GM23338 (cell line): ENCODE measurements around the gene SND1. TPM values are rescaled to one million over a fixed set of nuclear protein-coding genes. Genes with fewer than 3 reads are reported as not detected.

Experiments used
- ATAC-seq: fragments of 200-7000 bp; cut with Tn5 transposase; 3 replicates; pipeline ENCODE4 v1.9.1; 2020
- DNase-seq: peaks from one replicate; pipeline ENCODE4 v3.0.0-alpha.2; 2015; ENCODE audit warnings: low spot score
- H2AFZ ChIP-seq: fragments of 200-600 bp; sonication (generic); 2 replicates; pipeline ENCODE4 v1.8.0; 2016; ENCODE audit warnings: antibody characterized with exemption, mild to moderate bottlenecking, moderate library complexity
- H3F3A ChIP-seq: fragments of 200-600 bp; sonication (generic); replicated peaks from 2 replicates; pipeline ENCODE4 v1.8.0; 2017; ENCODE audit warnings: antibody characterized with exemption, mixed run types, low read depth
- H3K27ac ChIP-seq: fragments of 200-600 bp; sonication (generic); 2 replicates; pipeline ENCODE4 v1.6.1; 2016; ENCODE audit warnings: low read depth
- H3K27me3 ChIP-seq: fragments of 200-600 bp; sonication (generic); 2 replicates; pipeline ENCODE4 v1.8.0; 2016; ENCODE audit warnings: mild to moderate bottlenecking, mixed run types, moderate library complexity; ENCODE audit not compliant: insufficient read depth
- H3K36me3 ChIP-seq: fragments of 200-600 bp; sonication (generic); 2 replicates; pipeline ENCODE4 v1.8.0; 2016; ENCODE audit warnings: mild to moderate bottlenecking; ENCODE audit not compliant: insufficient read depth
- H3K4me1 ChIP-seq: fragments of 200-600 bp; sonication (generic); 2 replicates; pipeline ENCODE4 v1.8.0; 2016; ENCODE audit warnings: mild to moderate bottlenecking, moderate library complexity; ENCODE audit not compliant: insufficient read depth
- H3K4me2 ChIP-seq: fragments of 200-600 bp; sonication (generic); 2 replicates; pipeline ENCODE4 v1.7.1; 2017; ENCODE audit warnings: mixed run types
- H3K4me3 ChIP-seq: fragments of 200-600 bp; sonication (generic); 2 replicates; pipeline ENCODE4 v1.6.1; 2016; ENCODE audit warnings: mixed run types
- H3K79me2 ChIP-seq: fragments of 200-600 bp; sonication (generic); replicated peaks from 2 replicates; pipeline ENCODE4 v1.8.0; 2017; ENCODE audit warnings: mild to moderate bottlenecking; ENCODE audit not compliant: insufficient read depth
- H3K9me2 ChIP-seq: fragments of 200-600 bp; sonication (generic); 2 replicates; pipeline ENCODE4 v1.8.0; 2017; ENCODE audit not compliant: insufficient read depth
- H4K20me1 ChIP-seq: fragments of 200-600 bp; sonication (generic); replicated peaks from 2 replicates; pipeline ENCODE4 v1.8.0; 2017; ENCODE audit warnings: mild to moderate bottlenecking; ENCODE audit not compliant: insufficient read depth
- H3K27ac Mint-ChIP-seq: 2 replicates; pipeline ENCODE4 v1.8.0; 2020; ENCODE audit warnings: inconsistent platforms, mild to moderate bottlenecking, moderate library complexity, mixed read lengths
- H3K27me3 Mint-ChIP-seq: 3 replicates; pipeline ENCODE4 v1.8.0; 2022; ENCODE audit warnings: low read depth, mild to moderate bottlenecking, moderate library complexity, mixed read lengths, inconsistent platforms; ENCODE audit not compliant: insufficient read depth, poor library complexity
- H3K36me3 Mint-ChIP-seq: 3 replicates; pipeline ENCODE4 v1.8.0; 2021; ENCODE audit warnings: low read depth, mild to moderate bottlenecking, inconsistent platforms, moderate library complexity, mixed read lengths
- H3K4me1 Mint-ChIP-seq: 3 replicates; pipeline ENCODE4 v1.8.0; 2020; ENCODE audit warnings: mild to moderate bottlenecking, inconsistent platforms, mixed read lengths
- H3K4me3 Mint-ChIP-seq: 3 replicates; pipeline ENCODE4 v1.8.0; 2021; ENCODE audit warnings: moderate library complexity, mild to moderate bottlenecking, inconsistent platforms, mixed read lengths
- H3K9me3 Mint-ChIP-seq: 3 replicates; pipeline ENCODE4 v1.8.0; 2020; ENCODE audit warnings: moderate library complexity, mild to moderate bottlenecking, inconsistent platforms, mixed read lengths
- CREB1 ChIP-seq: fragments of 250-450 bp; sonication (Bioruptor Pico); IDR thresholded peaks from 2 replicates; pipeline ENCODE4 v1.5.0; 2020; ENCODE audit warnings: low read depth, mild to moderate bottlenecking, moderate library complexity
- EZH2 ChIP-seq: fragments of 200-600 bp; sonication (generic); IDR thresholded peaks from one replicate; pipeline ENCODE4 v1.8.0; 2017; ENCODE audit warnings: antibody characterized with exemption, mild to moderate bottlenecking, low read depth; ENCODE audit not compliant: unreplicated experiment
- POLR2AphosphoS5 ChIP-seq: IDR thresholded peaks from 2 replicates; pipeline ENCODE4 v1.6.1; 2016; ENCODE audit warnings: antibody characterized with exemption, low read depth
- STAT1 ChIP-seq: IDR thresholded peaks from one replicate; pipeline ENCODE4 v1.6.1; 2016; ENCODE audit warnings: antibody characterized with exemption; ENCODE audit not compliant: unreplicated experiment
- ZNF114 ChIP-seq: fragments of 250-450 bp; sonication (Bioruptor Pico); IDR thresholded peaks from 2 replicates; pipeline ENCODE4 v1.5.0; 2020; ENCODE audit warnings: mild to moderate bottlenecking, moderate library complexity
- ZNF331 ChIP-seq: fragments of 250-450 bp; sonication (Bioruptor Pico); IDR thresholded peaks from 2 replicates; pipeline ENCODE4 v1.5.0; 2020; ENCODE audit warnings: low read depth, mild to moderate bottlenecking, moderate library complexity
- polyA plus RNA-seq: library from polyadenylated mRNA; unstranded; fragments of >200 nt; fragmentation: Nextera tagmentation; extraction: Ambion mirVana; gene quantifications from 2 replicates; pipeline ENCODE4 v1.2.1, GENCODE V29; 2016
- total RNA-seq: library from RNA; depleted of rRNA; stranded (reverse); fragments of >200 nt; shearing (Covaris generic); gene quantifications from 2 replicates; pipeline ENCODE4 v1.2.3, GENCODE V29; 2014
- TF ChIP-seq, protein P1 (sequence below): fragments of 250-450 bp; sonication (Bioruptor Pico); IDR thresholded peaks from 2 replicates; pipeline ENCODE4 v1.5.0; 2020; ENCODE audit warnings: mild to moderate bottlenecking, moderate library complexity
- TF ChIP-seq, protein P2 (sequence below): IDR thresholded peaks from 2 replicates; pipeline ENCODE4 v1.6.1; 2016; ENCODE audit warnings: antibody characterized with exemption
- TF ChIP-seq, protein P3 (sequence below), 2 experiments: fragments of 200-600 bp in 1 of 2; sonication (generic) in 1 of 2; conservative IDR thresholded peaks; 2 replicates each; pipeline versions ENCODE4 v1.5.1 to v1.6.1; 2016 to 2017; ENCODE audit warnings: antibody characterized with exemption in 2 of 2, low read depth in 2 of 2, mild to moderate bottlenecking in 2 of 2, moderate library complexity in 1 of 2

SND1 gene
- total and polyA plus RNA-seq, 2 experiments from 2014 or later = 107 to 254 TPM

DNA sequence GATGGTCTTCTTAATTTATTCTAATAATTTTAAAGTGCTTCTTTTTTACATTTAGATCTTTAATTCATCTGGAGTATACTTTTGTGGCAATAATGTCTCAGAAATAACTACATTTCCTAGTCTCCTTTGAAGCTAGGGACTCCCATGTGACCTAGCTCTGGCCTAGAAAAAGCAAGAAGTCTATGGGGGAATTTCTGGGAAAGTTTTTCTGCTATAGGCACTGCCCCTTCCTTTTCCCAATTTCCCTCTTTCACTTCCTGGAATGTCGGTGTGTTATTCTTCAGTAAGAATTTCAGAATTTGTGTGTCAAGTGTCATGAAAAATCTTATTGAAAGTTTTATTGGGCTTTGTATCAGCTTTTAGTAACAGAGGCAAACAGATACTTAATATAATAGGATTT is 473.8 kb downstream of the SND1 start:
- no peak for TF ChIP-seq CREB1 (CRISPR knock-in tag)
- TF ChIP-seq, protein P1, sequence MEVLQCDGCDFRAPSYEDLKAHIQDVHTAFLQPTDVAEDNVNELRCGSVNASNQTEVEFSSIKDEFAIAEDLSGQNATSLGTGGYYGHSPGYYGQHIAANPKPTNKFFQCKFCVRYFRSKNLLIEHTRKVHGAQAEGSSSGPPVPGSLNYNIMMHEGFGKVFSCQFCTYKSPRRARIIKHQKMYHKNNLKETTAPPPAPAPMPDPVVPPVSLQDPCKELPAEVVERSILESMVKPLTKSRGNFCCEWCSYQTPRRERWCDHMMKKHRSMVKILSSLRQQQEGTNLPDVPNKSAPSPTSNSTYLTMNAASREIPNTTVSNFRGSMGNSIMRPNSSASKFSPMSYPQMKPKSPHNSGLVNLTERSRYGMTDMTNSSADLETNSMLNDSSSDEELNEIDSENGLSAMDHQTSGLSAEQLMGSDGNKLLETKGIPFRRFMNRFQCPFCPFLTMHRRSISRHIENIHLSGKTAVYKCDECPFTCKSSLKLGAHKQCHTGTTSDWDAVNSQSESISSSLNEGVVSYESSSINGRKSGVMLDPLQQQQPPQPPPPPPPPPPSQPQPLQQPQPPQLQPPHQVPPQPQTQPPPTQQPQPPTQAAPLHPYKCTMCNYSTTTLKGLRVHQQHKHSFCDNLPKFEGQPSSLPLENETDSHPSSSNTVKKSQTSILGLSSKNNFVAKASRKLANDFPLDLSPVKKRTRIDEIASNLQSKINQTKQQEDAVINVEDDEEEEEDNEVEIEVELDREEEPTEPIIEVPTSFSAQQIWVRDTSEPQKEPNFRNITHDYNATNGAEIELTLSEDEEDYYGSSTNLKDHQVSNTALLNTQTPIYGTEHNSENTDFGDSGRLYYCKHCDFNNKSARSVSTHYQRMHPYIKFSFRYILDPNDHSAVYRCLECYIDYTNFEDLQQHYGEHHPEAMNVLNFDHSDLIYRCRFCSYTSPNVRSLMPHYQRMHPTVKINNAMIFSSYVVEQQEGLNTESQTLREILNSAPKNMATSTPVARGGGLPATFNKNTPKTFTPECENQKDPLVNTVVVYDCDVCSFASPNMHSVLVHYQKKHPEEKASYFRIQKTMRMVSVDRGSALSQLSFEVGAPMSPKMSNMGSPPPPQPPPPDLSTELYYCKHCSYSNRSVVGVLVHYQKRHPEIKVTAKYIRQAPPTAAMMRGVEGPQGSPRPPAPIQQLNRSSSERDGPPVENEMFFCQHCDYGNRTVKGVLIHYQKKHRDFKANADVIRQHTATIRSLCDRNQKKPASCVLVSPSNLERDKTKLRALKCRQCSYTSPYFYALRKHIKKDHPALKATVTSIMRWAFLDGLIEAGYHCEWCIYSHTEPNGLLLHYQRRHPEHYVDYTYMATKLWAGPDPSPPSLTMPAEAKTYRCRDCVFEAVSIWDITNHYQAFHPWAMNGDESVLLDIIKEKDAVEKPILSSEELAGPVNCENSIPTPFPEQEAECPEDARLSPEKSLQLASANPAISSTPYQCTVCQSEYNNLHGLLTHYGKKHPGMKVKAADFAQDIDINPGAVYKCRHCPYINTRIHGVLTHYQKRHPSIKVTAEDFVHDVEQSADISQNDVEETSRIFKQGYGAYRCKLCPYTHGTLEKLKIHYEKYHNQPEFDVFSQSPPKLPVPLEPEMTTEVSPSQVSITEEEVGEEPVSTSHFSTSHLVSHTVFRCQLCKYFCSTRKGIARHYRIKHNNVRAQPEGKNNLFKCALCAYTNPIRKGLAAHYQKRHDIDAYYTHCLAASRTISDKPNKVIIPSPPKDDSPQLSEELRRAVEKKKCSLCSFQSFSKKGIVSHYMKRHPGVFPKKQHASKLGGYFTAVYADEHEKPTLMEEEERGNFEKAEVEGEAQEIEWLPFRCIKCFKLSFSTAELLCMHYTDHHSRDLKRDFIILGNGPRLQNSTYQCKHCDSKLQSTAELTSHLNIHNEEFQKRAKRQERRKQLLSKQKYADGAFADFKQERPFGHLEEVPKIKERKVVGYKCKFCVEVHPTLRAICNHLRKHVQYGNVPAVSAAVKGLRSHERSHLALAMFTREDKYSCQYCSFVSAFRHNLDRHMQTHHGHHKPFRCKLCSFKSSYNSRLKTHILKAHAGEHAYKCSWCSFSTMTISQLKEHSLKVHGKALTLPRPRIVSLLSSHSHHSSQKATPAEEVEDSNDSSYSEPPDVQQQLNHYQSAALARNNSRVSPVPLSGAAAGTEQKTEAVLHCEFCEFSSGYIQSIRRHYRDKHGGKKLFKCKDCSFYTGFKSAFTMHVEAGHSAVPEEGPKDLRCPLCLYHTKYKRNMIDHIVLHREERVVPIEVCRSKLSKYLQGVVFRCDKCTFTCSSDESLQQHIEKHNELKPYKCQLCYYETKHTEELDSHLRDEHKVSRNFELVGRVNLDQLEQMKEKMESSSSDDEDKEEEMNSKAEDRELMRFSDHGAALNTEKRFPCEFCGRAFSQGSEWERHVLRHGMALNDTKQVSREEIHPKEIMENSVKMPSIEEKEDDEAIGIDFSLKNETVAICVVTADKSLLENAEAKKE (CRISPR knock-in tag) = no peak
- no peak for TF ChIP-seq EZH2
- no peak for TF ChIP-seq ZNF114 (CRISPR knock-in tag)
- no peak for TF ChIP-seq ZNF331 (CRISPR knock-in tag)
- TF ChIP-seq, protein P2, sequence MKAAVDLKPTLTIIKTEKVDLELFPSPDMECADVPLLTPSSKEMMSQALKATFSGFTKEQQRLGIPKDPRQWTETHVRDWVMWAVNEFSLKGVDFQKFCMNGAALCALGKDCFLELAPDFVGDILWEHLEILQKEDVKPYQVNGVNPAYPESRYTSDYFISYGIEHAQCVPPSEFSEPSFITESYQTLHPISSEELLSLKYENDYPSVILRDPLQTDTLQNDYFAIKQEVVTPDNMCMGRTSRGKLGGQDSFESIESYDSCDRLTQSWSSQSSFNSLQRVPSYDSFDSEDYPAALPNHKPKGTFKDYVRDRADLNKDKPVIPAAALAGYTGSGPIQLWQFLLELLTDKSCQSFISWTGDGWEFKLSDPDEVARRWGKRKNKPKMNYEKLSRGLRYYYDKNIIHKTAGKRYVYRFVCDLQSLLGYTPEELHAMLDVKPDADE = no peak
- no peak for TF ChIP-seq POLR2AphosphoS5
- TF ChIP-seq STAT1 = no peak
- TF ChIP-seq, protein P3, sequence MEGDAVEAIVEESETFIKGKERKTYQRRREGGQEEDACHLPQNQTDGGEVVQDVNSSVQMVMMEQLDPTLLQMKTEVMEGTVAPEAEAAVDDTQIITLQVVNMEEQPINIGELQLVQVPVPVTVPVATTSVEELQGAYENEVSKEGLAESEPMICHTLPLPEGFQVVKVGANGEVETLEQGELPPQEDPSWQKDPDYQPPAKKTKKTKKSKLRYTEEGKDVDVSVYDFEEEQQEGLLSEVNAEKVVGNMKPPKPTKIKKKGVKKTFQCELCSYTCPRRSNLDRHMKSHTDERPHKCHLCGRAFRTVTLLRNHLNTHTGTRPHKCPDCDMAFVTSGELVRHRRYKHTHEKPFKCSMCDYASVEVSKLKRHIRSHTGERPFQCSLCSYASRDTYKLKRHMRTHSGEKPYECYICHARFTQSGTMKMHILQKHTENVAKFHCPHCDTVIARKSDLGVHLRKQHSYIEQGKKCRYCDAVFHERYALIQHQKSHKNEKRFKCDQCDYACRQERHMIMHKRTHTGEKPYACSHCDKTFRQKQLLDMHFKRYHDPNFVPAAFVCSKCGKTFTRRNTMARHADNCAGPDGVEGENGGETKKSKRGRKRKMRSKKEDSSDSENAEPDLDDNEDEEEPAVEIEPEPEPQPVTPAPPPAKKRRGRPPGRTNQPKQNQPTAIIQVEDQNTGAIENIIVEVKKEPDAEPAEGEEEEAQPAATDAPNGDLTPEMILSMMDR (conservative IDR thresholded peaks at IDR 0.05; ENCODE audit: low read depth in 2 of 2) = no peak
- Histone ChIP-seq H3K27ac (no peak overlapping the region), H3K4me1 (peaks cover 7% of the 10 kb centered on the region; the same call in 1 of the 2 replicates), H3F3A (0 out of 2 replicates have a peak, but pooled peaks cover 4% of the 10 kb centered on the region), H3K4me2 (no peak overlapping the region), H3K27me3 (peaks cover 5% of the 10 kb centered on the region; the same call in 1 of the 2 replicates), H4K20me1 (no peaks in the 10 kb centered on the region), H3K4me3 (no peak overlapping the region), H3K36me3 (no peaks in the 10 kb centered on the region), H3K9me2 (no peaks in the 10 kb centered on the region), H2AFZ (no peak overlapping the region), H3K79me2 (no peaks in the 10 kb centered on the region)
- Mint-ChIP-seq H3K27ac (no peak overlapping the region), H3K9me3 (no peaks in the 10 kb centered on the region), H3K36me3 (no peaks in the 10 kb centered on the region), H3K4me1 (peaks cover 19% of the 10 kb centered on the region; the same call in 2 of the 3 replicates), H3K4me3 (no peak overlapping the region), H3K27me3 (peaks cover 5% of the 10 kb centered on the region)
- DNase-seq = no peak
- ATAC-seq = no peak
